Skin epidermis (tissue), 12 donors: Measurements from ENCODE around the gene MR1.

Source experiments
- H3K27ac ChIP-seq, 21 experiments: fragments of 200-600 bp; sonication (generic) in 11 of 21; one replicate each; pipeline ENCODE4 v1.5.0; 2020; ENCODE audit warnings: mild to moderate bottlenecking in 3 of 21, inconsistent platforms in 2 of 21, moderate library complexity in 2 of 21
- H3K4me3 ChIP-seq, 7 experiments: fragments of 200-600 bp; sonication (generic) in 2 of 7; one replicate each; pipeline ENCODE4 v1.5.0; 2020; ENCODE audit warnings: inconsistent platforms in 2 of 7, mild to moderate bottlenecking in 2 of 7, moderate library complexity in 1 of 7

The MR1 gene

GRCh38 chr1:181088079-181089016 is 54.6 kb downstream of the MR1 start, which contains the start of gene IER5:
IER5 (plus strand) TSS chr1:181088700; CDS start chr1:181088903, 203 bp downstream.
- Histone ChIP-seq H3K27ac (peak within 1 kb of the TSS; percentile 81 to 99 (median 93)), H3K4me3 (peak within 1 kb of the TSS; percentile 72 to 93 (median 82))

GRCh38 chr1:181089017-181089675 is 55.4 kb downstream of the MR1 start:
- Histone ChIP-seq H3K4me3 (peak overlapping the region; percentile 72 to 93 (median 82)), H3K27ac (peak overlapping the region; percentile 81 to 99 (median 93))

DNA sequence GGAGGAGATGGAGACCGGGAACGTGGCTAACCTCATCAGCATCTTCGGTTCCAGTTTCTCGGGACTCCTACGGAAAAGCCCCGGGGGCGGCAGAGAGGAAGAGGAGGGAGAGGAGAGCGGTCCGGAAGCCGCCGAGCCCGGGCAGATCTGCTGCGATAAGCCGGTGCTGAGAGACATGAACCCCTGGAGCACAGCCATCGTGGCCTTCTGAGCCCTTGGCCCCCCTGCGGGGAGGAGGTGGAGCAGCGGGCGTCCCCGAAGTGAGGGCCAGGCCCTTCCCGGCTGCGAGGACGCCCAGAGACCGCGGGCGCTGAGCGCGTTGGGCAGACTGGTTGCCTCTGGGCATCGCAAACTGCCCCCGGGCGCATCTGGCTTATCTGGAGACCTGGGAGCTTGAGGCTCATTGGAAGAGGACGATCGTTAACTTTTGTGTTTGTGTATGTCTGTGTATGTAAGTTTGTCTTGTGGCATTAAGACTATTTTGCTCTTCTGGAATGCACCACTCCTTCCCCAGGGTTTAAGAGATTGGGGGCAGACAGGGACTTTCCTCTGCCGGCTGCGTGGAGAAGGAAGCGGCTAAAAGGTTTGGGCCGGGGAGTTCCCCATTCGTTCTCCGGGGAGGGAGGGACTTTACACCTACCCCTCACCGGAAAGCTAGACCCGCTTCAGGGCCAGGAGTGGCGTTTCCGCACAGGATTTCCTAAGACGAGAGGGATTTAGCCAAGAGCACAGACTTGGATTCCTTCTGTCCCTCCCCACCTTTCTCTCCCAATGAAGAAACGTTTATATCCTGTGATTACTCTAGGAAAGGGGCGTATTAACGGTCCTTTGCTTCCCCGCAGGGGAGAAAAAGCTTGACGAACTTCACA is 56.1 kb downstream of the MR1 start:
- H3K4me3 ChIP-seq = peak overlapping the region; percentile 72 to 93 (median 82)
- H3K27ac ChIP-seq = peak overlapping the region; percentile 7 to 99 (median 93)

DNA sequence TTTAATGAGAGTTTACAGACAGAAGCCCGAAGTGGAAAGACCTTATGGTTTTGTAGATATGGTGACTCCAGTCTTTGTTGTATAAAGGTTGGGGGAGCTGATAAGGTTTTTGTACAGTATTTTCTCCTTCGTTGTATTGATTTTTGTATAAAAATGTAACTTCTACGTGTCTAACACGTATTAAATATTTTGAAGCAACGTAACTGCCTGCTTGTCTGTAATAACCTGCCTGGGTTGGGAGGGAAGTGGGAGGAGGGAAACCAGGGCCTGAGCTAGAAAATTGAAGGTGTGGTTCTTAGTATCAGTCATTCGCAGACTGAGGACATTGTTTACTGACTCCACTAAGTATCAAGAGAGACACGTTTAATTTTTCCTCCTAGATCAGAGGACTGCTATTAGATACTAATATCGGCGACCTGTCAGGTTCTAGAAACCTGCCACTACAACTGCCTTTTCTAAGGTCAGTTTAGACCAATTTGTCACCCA is 56.9 kb downstream of the MR1 start:
- peak overlapping the region in 20 of 21 experiments; percentile 86 to 99 (median 94) for H3K27ac ChIP-seq
- peak overlapping the region; percentile 72 to 93 (median 82) for H3K4me3 ChIP-seq

GRCh38 chr1:181091309-181092040 is 57.7 kb downstream of the MR1 start:
- Histone ChIP-seq H3K4me3 (peak overlapping the region; percentile 72 to 93 (median 82)), H3K27ac (peak overlapping the region in 12 of 21 experiments; percentile 15 to 99 (median 94))

- Histone ChIP-seq H3K4me3 (peak overlapping the region in 5 of 7 experiments; percentile 79 to 93 (median 88)), H3K27ac (peak overlapping the region in 3 of 21 experiments; percentile 15 to 99 (median 24))
Measured at GRCh38 chr1:181092056-181092455, 58.3 kb downstream of the MR1 start.

DNA sequence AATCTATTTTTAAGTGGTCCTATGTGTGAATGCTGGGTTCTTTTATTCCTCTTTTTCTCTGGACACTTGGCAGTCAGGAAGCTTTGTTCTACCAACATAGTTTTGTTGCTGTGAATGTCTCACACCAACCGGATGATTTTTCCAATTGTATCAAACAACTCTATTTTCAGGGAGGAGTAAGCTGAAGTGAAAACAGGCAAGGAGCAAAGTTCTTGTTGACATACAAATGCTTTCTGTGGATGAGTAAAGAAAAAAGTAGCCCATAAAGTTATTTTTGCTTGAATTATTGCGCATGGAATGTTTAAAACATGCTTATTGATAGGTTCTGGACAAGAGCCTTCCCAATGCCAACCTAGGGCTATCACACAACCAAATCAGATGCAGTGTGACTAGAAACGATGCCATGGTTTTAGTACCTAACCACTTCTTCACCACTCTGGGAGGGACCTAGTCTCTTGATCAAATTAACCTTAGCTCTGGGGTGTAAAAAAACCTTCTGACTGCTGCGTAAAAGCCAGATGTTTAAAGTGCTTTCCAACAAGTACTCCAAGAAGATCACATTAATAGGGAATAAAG is 59.2 kb downstream of the MR1 start:
- Histone ChIP-seq H3K27ac (peak overlapping the region in 3 of 21 experiments; percentile 12 to 24 (median 17)), H3K4me3 (no peak overlapping the region)

- Histone ChIP-seq H3K27ac (peak overlapping the region in 9 of 21 experiments; percentile 6 to 79 (median 28)), H3K4me3 (no peak overlapping the region)
Measured at GRCh38 chr1:181094416-181095212, 60.8 kb downstream of the MR1 start.

- H3K4me3 ChIP-seq = no peak overlapping the region
- H3K27ac ChIP-seq = peak overlapping the region in 11 of 21 experiments; percentile 13 to 79 (median 50)
Measured at GRCh38 chr1:181095260-181095659, 61.5 kb downstream of the MR1 start.

DNA sequence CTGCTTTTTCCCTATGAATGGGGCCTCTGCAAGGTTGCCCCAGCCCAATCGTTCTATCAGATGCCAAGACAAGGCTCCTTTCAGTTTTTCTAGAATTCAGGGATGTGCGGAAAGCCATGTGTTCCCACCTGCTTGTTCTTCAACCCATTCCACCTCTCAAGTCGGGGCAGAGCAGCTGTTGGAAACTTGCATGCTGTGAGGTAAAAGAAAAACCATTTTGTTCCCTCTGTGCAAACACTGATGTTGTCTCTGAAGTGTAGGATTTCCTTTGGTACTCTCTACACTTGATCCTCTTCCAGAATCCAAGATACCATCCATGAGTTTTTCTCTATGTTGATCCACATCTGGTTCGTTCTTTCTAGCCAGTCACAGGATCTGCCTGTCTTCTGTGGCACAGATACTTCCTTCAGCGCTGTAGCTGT is 62.0 kb downstream of the MR1 start:
- Histone ChIP-seq H3K27ac (peak overlapping the region in 13 of 21 experiments; percentile 13 to 79 (median 50)), H3K4me3 (no peak overlapping the region)

DNA sequence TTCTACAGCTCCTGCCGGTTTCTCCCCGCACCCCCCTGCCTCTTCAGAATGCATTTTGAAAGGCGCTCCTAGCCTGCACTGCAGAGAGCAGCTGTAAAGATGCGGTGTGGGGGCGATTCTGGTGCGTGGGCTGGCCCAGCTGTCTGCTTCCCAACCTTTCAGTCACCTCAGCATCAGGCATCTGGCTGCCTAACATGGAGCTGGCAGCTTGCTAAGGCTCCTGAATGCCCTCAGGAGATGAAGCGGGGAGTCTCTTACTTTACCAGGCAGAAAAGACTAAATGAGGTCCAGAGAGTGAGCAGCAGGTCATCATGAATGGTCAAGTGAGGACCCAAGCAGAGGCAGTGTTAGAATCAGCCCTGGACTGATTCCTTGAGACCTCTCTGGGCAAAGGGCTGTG is 63.5 kb downstream of the MR1 start:
- Histone ChIP-seq H3K4me3 (no peak overlapping the region), H3K27ac (peak overlapping the region in 9 of 21 experiments; percentile 4 to 79 (median 43))

DNA sequence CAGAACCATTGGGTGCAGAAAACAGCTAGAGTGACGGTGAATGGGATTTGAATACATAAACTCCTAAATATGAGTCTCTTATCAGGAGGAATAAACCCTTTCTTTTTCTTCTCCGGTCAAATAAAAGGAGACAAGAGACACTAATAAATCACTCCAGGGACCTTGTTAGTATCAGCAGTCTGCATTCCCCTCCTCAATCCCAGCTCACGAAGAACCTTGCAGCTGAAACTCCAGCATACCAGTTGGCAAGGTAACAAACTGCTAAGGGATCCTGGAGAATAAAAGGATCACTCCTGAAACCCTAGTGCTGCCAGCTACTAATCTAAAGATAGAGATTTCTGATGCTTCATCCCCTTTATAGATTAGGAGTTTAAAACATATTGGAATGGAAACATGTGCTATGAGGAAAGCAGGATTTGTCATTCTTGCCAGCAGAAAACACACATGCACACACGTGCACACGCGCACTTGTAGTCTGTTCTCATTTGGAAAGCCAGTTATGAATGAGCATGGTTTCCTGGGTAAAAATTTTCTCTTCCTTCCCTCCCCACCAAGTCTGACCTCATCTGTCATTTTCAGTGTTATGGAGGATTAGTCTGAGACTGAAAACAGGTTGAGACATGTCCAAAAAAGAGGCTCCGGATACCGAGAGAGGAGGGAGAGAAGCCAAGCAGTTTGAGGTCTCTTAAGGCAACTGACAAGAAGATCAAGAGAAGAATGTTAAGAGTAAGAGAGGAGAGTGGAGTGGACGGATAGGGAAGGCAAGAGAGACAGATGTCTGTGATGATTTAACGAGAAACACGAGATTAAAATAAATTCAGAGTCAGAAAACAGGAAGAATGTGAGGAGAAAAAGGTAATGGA is 65.6 kb downstream of the MR1 start:
- H3K4me3 ChIP-seq = no peak overlapping the region
- H3K27ac ChIP-seq = peak overlapping the region in 12 of 21 experiments; percentile 7 to 83 (median 50)

DNA sequence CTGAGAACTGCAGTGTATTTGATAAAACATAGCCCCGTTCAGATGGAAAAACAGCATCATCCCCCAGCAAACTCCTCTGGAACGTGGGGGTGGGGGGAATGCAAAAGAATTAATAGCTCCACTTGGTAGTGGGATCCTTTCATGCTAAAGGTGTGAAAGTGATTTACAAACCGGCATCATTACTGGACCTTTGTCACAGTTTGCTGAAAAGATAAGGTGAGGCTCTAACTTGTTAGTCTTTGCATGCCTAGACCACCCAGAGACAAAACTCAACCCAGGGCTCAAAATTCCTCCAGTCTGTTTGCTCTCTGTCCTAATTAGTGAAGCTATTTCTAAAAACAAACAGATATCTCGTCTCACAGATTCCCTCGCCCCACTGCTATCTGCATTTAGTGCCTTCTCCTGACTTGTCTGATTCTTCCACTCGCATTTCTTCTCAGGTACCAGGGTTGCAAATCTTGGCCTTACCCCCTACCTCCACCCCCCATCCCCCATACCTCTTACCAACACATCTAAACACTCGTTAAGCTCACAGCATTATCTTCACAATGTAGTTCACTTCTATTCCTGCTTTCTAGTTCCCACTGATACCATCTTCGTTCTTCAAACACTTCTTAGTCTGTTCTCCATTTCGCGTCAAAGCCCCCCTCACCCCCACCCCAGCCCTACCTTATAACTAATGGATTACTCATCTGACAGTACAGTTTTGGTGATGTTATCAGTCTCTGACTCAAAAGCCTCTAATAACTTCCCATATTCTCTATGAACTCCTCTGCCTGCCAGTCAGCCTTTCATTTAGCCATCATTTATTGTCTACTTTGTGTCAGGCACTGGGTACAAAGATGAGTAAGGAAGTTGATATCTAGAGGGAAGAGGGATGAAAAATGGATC is 66.5 kb downstream of the MR1 start:
- no peak overlapping the region for H3K4me3 ChIP-seq

DNA sequence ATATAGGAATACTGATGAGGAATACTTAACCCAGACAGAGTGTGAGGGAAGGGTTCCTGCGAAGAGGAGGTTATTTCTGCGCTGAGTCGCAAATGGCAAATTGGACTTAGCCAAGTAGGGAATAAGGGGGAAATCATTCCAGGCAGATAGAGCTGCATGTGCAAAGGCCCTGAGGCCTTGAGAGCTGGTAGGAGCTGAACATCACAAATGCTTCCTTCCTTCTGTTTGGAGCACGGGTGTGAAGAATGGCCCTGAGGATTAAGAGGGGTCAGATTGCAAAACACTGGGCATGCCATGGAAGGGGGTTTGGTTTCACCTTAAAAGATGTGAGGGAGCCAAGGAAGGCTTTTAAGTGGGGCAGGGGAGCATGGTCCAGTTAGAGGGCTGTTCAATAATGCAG is 67.2 kb downstream of the MR1 start:
- H3K27ac ChIP-seq = peak overlapping the region in 7 of 21 experiments; percentile 14 to 83 (median 59)

More for the DNA sequence above, 66.5 kb downstream of the MR1 start:
- H3K27ac ChIP-seq = peak overlapping the region in 12 of 21 experiments; percentile 7 to 83 (median 50)

GRCh38 chr1:181101581-181102226 is 67.9 kb downstream of the MR1 start:
- H3K27ac ChIP-seq = peak overlapping the region in 8 of 21 experiments; percentile 14 to 83 (median 50)
- H3K4me3 ChIP-seq = no peak overlapping the region

More for the DNA sequence above, 67.2 kb downstream of the MR1 start:
- no peak overlapping the region for H3K4me3 ChIP-seq
